ENCODE results near the gene IMP4. TPM values are rescaled to one million over a fixed set of nuclear protein-coding genes. Genes with fewer than 3 reads are reported as not detected.
A peak's percentile ranks its signal among the peaks of the same experiment; 100 is the strongest.

IMP4 gene
- total RNA-seq, 1 experiment from 2014 or later = 89.2 TPM

DNA sequence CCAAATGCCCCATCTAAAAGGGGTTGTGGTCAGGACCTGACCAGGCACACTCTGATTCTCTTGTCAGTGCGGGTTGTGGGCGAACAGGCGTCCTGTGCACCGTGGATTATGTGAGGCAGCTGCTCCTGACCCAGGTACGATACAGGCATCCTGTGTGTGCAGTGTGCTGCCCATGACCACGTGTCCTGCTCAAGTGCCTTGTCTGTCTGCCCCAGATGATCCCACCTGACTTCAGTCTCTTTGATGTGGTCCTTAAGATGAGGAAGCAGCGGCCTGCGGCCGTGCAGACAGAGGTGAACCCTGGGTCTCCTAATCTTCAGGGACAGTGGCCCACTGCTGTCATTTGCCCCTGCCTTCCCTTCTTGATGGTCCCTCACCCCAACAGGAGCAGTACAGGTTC, 27.8 kb downstream of the IMP4 start:
- peak overlapping the region; percentile 28; the same call in 1 of the 2 replicates for H3K4me3 Mint-ChIP-seq
- TF ChIP-seq SOX15 (CRISPR knock-in tag; IDR thresholded peaks at IDR 0.05) (no peak), ZNF317 (CRISPR knock-in tag; IDR thresholded peaks at IDR 0.05; ENCODE audit: borderline replicate concordance, low read depth) (no peak), ZNF423 (CRISPR knock-in tag; IDR thresholded peaks at IDR 0.05) (no peak), PRDM15 (CRISPR knock-in tag; IDR thresholded peaks at IDR 0.05) (no peak), E2F5 (CRISPR knock-in tag; IDR thresholded peaks at IDR 0.05) (no peak), JAZF1 (CRISPR knock-in tag; IDR thresholded peaks at IDR 0.05) (no peak), ATF1 (CRISPR knock-in tag; IDR thresholded peaks at IDR 0.05) (no peak), MYBL2 (CRISPR knock-in tag; IDR thresholded peaks at IDR 0.05) (no peak), JUN (CRISPR knock-in tag; IDR thresholded peaks at IDR 0.05) (no peak), TEAD4 (CRISPR knock-in tag; IDR thresholded peaks at IDR 0.05) (no peak), TEAD1 (CRISPR knock-in tag; IDR thresholded peaks at IDR 0.05) (no peak), ATF2 (CRISPR knock-in tag; IDR thresholded peaks at IDR 0.05; ENCODE audit: borderline replicate concordance, low read depth) (no peak), TCF7 (CRISPR knock-in tag; IDR thresholded peaks at IDR 0.05; ENCODE audit: low read depth) (no peak), ZNF416 (CRISPR knock-in tag; IDR thresholded peaks at IDR 0.05) (no peak)
- TF ChIP-seq, protein P1, sequence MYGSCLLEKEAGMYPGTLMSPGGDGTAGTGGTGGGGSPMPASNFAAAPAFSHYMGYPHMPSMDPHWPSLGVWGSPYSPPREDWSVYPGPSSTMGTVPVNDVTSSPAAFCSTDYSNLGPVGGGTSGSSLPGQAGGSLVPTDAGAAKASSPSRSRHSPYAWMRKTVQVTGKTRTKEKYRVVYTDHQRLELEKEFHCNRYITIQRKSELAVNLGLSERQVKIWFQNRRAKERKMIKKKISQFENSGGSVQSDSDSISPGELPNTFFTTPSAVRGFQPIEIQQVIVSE (CRISPR knock-in tag; IDR thresholded peaks at IDR 0.05; ENCODE audit: borderline replicate concordance) = no peak
- TF ChIP-seq, protein P2, sequence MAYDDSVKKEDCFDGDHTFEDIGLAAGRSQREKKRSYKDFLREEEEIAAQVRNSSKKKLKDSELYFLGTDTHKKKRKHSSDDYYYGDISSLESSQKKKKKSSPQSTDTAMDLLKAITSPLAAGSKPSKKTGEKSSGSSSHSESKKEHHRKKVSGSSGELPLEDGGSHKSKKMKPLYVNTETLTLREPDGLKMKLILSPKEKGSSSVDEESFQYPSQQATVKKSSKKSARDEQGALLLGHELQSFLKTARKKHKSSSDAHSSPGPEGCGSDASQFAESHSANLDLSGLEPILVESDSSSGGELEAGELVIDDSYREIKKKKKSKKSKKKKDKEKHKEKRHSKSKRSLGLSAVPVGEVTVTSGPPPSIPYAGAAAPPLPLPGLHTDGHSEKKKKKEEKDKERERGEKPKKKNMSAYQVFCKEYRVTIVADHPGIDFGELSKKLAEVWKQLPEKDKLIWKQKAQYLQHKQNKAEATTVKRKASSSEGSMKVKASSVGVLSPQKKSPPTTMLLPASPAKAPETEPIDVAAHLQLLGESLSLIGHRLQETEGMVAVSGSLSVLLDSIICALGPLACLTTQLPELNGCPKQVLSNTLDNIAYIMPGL (CRISPR knock-in tag; IDR thresholded peaks at IDR 0.05) = no peak
- TF ChIP-seq, protein P3, sequence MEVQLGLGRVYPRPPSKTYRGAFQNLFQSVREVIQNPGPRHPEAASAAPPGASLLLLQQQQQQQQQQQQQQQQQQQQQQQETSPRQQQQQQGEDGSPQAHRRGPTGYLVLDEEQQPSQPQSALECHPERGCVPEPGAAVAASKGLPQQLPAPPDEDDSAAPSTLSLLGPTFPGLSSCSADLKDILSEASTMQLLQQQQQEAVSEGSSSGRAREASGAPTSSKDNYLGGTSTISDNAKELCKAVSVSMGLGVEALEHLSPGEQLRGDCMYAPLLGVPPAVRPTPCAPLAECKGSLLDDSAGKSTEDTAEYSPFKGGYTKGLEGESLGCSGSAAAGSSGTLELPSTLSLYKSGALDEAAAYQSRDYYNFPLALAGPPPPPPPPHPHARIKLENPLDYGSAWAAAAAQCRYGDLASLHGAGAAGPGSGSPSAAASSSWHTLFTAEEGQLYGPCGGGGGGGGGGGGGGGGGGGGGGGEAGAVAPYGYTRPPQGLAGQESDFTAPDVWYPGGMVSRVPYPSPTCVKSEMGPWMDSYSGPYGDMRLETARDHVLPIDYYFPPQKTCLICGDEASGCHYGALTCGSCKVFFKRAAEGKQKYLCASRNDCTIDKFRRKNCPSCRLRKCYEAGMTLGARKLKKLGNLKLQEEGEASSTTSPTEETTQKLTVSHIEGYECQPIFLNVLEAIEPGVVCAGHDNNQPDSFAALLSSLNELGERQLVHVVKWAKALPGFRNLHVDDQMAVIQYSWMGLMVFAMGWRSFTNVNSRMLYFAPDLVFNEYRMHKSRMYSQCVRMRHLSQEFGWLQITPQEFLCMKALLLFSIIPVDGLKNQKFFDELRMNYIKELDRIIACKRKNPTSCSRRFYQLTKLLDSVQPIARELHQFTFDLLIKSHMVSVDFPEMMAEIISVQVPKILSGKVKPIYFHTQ (CRISPR knock-in tag; IDR thresholded peaks at IDR 0.05) = no peak
- TF ChIP-seq, protein P4, sequence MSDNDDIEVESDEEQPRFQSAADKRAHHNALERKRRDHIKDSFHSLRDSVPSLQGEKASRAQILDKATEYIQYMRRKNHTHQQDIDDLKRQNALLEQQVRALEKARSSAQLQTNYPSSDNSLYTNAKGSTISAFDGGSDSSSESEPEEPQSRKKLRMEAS (CRISPR knock-in tag; IDR thresholded peaks at IDR 0.05) = no peak
- TF ChIP-seq, protein P5, sequence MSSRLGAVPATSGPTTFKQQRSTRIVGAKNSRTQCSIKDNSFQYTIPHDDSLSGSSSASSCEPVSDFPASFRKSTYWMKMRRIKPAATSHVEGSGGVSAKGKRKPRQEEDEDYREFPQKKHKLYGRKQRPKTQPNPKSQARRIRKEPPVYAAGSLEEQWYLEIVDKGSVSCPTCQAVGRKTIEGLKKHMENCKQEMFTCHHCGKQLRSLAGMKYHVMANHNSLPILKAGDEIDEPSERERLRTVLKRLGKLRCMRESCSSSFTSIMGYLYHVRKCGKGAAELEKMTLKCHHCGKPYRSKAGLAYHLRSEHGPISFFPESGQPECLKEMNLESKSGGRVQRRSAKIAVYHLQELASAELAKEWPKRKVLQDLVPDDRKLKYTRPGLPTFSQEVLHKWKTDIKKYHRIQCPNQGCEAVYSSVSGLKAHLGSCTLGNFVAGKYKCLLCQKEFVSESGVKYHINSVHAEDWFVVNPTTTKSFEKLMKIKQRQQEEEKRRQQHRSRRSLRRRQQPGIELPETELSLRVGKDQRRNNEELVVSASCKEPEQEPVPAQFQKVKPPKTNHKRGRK (CRISPR knock-in tag; IDR thresholded peaks at IDR 0.05; ENCODE audit: borderline replicate concordance) = no peak
- TF ChIP-seq, protein P6, sequence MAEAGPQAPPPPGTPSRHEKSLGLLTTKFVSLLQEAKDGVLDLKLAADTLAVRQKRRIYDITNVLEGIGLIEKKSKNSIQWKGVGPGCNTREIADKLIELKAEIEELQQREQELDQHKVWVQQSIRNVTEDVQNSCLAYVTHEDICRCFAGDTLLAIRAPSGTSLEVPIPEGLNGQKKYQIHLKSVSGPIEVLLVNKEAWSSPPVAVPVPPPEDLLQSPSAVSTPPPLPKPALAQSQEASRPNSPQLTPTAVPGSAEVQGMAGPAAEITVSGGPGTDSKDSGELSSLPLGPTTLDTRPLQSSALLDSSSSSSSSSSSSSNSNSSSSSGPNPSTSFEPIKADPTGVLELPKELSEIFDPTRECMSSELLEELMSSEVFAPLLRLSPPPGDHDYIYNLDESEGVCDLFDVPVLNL (CRISPR knock-in tag; IDR thresholded peaks at IDR 0.05; ENCODE audit: borderline replicate concordance, low read depth) = no peak

More for the DNA sequence above, 27.8 kb downstream of the IMP4 start:
- POLR2A ChIA-PET = no interaction called here
- Mint-ChIP-seq H3K27me3 (ENCODE audit: low read depth) (peaks cover 4% of the 10 kb centered on the region), H3K4me1 (peaks cover 38% of the 10 kb centered on the region), H3K27ac (no peak overlapping the region), H3K36me3 (peaks cover 14% of the 10 kb centered on the region; the same call in 1 of the 2 replicates), H3K9me3 (no peaks in the 10 kb centered on the region)
- CTCF ChIA-PET = interaction anchor here (1.3 kb wide), 1 partner anchor 15 kb away, joined by 4 read pairs; the partner anchor contains the start of gene PTPN18
- ATAC-seq (no peak), DNase-seq (ENCODE audit: low spot score) (no peak)

All from WTC11 (cell line).